Nephron progenitor cell (in vitro differentiated cells): Measurements from ENCODE around the gene RIPK4.

ENCODE experiments used
- DNase-seq: peaks from one replicate; pipeline ENCODE4 v3.0.0; 2021
- H3K27ac Mint-ChIP-seq: 2 replicates; pipeline ENCODE4 v1.8.0; 2021; ENCODE audit warnings: mild to moderate bottlenecking, moderate library complexity, mixed read lengths
- H3K27me3 Mint-ChIP-seq: 2 replicates; pipeline ENCODE4 v1.8.0; 2021; ENCODE audit warnings: mild to moderate bottlenecking, low read depth, mixed read lengths; ENCODE audit not compliant: poor library complexity
- H3K36me3 Mint-ChIP-seq: 2 replicates; pipeline ENCODE4 v1.8.0; 2021; ENCODE audit warnings: low read depth, mixed read lengths
- H3K4me1 Mint-ChIP-seq: 2 replicates; pipeline ENCODE4 v1.8.0; 2021; ENCODE audit warnings: mixed read lengths
- H3K4me3 Mint-ChIP-seq: 2 replicates; pipeline ENCODE4 v1.8.0; 2021; ENCODE audit warnings: mild to moderate bottlenecking, moderate library complexity, mixed read lengths
- H3K9me3 Mint-ChIP-seq: 2 replicates; pipeline ENCODE4 v1.8.0; 2021; ENCODE audit warnings: mild to moderate bottlenecking, moderate library complexity, mixed read lengths
- TF ChIP-seq, protein P1 (sequence below): fragments of 200-600 bp; sonication (generic); IDR thresholded peaks from 2 replicates; pipeline ENCODE4 v1.5.0; 2021; ENCODE audit warnings: antibody characterized with exemption

The RIPK4 gene

DNA sequence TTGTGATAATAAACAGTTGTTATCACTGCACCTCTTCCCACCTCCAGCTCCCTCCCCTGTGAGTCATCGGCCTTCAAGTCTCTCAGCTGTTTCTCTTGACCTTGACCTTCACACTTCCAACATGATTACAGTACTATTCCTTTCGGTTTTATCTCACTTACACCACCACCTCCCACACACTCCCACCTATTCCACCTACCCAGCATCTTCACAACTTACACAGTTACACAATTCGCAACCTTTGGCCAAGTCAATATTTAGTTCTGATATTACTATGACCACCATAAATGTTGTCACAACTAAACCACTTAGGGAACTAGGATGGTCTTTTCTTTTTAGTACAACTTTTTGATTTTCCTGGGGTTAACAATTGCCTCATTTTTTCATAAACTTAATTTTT lies 60.2 kb downstream of the RIPK4 start:
- H3K4me1 Mint-ChIP-seq = peaks cover 36% of the 10 kb centered on the region
- H3K27me3 Mint-ChIP-seq = peaks cover 32% of the 10 kb centered on the region
- no peak overlapping the region for H3K4me3 Mint-ChIP-seq
- no peaks in the 10 kb centered on the region for H3K36me3 Mint-ChIP-seq
- DNase-seq = no peak
- no peak overlapping the region for H3K27ac Mint-ChIP-seq
- peaks cover 9% of the 10 kb centered on the region for H3K9me3 Mint-ChIP-seq
- TF ChIP-seq, protein P1, sequence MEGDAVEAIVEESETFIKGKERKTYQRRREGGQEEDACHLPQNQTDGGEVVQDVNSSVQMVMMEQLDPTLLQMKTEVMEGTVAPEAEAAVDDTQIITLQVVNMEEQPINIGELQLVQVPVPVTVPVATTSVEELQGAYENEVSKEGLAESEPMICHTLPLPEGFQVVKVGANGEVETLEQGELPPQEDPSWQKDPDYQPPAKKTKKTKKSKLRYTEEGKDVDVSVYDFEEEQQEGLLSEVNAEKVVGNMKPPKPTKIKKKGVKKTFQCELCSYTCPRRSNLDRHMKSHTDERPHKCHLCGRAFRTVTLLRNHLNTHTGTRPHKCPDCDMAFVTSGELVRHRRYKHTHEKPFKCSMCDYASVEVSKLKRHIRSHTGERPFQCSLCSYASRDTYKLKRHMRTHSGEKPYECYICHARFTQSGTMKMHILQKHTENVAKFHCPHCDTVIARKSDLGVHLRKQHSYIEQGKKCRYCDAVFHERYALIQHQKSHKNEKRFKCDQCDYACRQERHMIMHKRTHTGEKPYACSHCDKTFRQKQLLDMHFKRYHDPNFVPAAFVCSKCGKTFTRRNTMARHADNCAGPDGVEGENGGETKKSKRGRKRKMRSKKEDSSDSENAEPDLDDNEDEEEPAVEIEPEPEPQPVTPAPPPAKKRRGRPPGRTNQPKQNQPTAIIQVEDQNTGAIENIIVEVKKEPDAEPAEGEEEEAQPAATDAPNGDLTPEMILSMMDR = no peak

DNA sequence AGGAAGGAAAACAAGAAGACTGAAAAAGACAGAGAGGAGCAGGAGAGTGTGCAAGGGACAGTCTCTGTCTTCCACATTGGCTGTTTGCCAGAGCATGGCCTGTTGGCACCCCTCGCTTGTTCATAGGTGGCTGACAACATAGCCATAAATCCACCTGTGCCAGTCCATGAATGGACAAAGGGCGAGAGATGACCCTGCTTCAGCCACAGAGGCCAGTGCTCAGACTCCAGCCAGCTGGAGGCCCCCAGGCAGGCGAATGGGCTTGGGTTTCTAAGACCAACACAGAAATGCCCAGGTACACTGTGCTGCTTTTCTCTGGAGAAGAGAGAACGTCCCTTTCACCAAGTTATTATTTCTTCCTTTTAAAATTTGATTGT lies 60.6 kb downstream of the RIPK4 start:
- no peaks in the 10 kb centered on the region for H3K36me3 Mint-ChIP-seq
- DNase-seq = no peak
- H3K27me3 Mint-ChIP-seq = peaks cover 27% of the 10 kb centered on the region
- no peak overlapping the region for H3K4me3 Mint-ChIP-seq
- no peak overlapping the region for H3K27ac Mint-ChIP-seq
- H3K4me1 Mint-ChIP-seq = peaks cover 33% of the 10 kb centered on the region
- TF ChIP-seq, protein P1 = no peak
- H3K9me3 Mint-ChIP-seq = peaks cover 9% of the 10 kb centered on the region

DNA sequence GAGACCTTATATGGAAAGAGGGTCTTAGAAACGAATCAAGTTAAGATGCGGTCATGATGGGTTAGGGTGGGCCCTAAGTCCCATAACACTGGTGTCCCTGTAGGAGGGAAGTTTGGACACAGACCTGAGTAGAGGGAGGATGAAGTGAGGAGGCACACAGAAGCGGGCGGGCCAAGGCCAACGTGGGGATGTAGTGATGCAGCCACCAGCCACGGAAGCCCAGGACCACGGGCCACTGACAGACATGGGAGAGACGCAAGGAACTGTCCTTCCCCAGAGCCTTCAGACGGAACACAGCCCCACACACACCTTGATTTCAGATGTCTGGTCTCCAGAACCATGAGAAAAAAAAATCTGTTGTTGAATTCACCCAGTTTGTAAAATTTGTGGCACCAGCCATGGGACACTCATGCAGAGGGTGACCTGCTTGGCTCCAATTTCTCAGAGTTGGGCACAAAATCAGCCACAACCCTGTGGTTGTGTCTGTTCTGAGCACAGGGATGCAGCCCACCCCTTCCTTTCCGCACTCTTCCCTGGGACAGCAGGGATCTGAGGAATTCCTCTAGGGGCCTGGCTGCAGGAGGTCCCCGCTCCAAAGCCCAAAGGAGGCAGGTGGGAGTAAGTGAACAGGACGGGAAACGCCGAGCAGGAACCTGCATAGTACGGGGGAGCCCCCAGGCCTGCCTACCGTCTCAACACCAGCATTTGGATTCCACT lies 61.1 kb downstream of the RIPK4 start:
- no peak for DNase-seq
- H3K36me3 Mint-ChIP-seq = no peaks in the 10 kb centered on the region
- no peak overlapping the region for H3K4me3 Mint-ChIP-seq
- peaks cover 9% of the 10 kb centered on the region for H3K9me3 Mint-ChIP-seq
- TF ChIP-seq, protein P1 = no peak
- H3K4me1 Mint-ChIP-seq = peaks cover 30% of the 10 kb centered on the region
- no peak overlapping the region for H3K27ac Mint-ChIP-seq
- peaks cover 24% of the 10 kb centered on the region for H3K27me3 Mint-ChIP-seq

DNA sequence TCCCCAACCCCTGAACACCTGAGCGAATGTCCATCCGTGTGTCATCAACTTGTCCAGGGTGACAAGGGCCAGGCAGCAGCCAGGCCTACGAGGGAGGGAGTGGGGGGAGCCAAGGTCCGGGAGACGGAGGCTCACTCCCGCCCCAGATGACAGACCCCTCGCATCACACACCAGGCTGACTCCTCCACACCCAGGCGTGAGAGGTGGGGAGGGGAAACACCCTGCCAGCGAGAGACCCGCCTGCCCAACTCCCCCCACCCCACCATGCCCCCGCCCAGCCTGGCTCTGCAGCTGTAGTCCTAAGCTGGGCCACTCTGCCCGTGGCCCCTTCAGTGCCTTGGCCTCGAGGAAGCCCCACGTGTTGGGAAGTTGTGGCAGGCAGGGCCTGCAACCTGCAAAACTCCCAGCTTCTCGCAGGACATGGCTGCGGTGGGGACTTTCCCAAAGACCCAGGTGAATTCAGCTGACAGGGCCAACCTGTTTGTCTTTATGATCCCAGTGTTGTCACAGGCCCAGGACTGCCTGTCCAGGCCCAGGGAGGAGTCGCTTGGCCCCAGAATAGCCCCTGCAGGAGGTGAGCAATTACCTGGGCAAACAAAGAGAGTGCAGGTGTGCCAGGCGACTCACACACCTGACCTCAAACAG lies 62.9 kb downstream of the RIPK4 start:
- Mint-ChIP-seq H3K9me3 (peaks cover 9% of the 10 kb centered on the region), H3K36me3 (no peaks in the 10 kb centered on the region), H3K27me3 (peaks cover 24% of the 10 kb centered on the region), H3K4me1 (peaks cover 33% of the 10 kb centered on the region), H3K27ac (no peak overlapping the region), H3K4me3 (no peak overlapping the region)
- DNase-seq = no peak
- TF ChIP-seq, protein P1 = no peak

DNA sequence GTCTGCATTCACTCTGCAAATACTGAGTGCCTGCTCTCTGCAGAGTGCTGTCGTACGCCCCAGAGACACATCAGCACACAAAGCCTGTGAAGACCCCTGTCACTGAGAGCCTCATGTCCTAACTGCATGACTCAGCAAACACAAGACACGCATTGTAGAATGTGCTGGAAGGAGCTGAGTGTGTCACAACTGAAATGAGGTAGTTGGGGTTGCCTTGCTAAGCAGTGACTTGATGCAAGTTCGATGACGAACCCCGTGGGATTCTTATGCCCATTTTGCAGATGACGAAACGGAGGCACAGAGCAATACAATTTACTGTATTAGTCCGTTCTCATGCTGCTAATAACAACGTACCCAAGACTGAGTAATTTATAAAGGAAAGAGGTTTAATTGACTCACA lies 65.1 kb downstream of the RIPK4 start:
- H3K27ac Mint-ChIP-seq = no peak overlapping the region
- no peak for DNase-seq
- H3K27me3 Mint-ChIP-seq = peaks cover 8% of the 10 kb centered on the region
- TF ChIP-seq, protein P1 = no peak
- no peak overlapping the region for H3K4me3 Mint-ChIP-seq
- H3K36me3 Mint-ChIP-seq = no peaks in the 10 kb centered on the region
- peaks cover 2% of the 10 kb centered on the region for H3K9me3 Mint-ChIP-seq
- H3K4me1 Mint-ChIP-seq = peaks cover 26% of the 10 kb centered on the region

DNA sequence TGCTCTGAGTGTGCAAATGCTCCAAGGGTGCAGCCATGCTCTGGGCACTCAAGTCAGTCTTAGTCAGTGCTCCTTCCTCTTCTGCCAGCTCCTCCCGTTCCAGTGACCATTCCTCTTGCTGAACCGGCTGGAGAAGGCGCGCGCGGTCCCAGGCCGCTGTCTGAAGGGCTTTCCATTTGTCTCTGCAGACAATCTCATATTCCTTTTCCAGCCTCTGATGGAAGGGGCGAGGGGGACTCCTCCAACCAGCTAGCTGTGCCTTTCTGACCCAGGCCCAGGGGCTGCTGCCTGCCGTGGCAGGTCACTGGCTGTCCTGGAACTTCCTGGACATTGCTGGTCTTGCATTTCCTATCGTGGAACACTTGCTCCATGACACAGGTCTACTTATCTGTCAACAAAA lies 67.5 kb downstream of the RIPK4 start:
- no peak overlapping the region for H3K4me3 Mint-ChIP-seq
- DNase-seq = no peak
- H3K4me1 Mint-ChIP-seq = peaks cover 17% of the 10 kb centered on the region
- no peak overlapping the region for H3K27ac Mint-ChIP-seq
- H3K36me3 Mint-ChIP-seq = no peaks in the 10 kb centered on the region
- H3K9me3 Mint-ChIP-seq = no peaks in the 10 kb centered on the region
- H3K27me3 Mint-ChIP-seq = peaks cover 17% of the 10 kb centered on the region
- TF ChIP-seq, protein P1 = no peak
